NCI-H2107 (cell line): ENCODE data around the gene CAVIN3.
A peak's percentile ranks its signal among the peaks of the same experiment; 100 is the strongest.

ENCODE experiments used
- DNase-seq: peaks from one replicate; lab custom pipeline; 2025; lab: John Stamatoyannopoulos, UW

The CAVIN3 gene

GRCh38 chr11:6320411-6321155 lies at the start of gene CAVIN3:
Gene CAVIN3, minus strand, starts transcription at chr11:6320501. Its CDS starts 25 bp downstream, at chr11:6320476.
- no peak for DNase-seq

DNA sequence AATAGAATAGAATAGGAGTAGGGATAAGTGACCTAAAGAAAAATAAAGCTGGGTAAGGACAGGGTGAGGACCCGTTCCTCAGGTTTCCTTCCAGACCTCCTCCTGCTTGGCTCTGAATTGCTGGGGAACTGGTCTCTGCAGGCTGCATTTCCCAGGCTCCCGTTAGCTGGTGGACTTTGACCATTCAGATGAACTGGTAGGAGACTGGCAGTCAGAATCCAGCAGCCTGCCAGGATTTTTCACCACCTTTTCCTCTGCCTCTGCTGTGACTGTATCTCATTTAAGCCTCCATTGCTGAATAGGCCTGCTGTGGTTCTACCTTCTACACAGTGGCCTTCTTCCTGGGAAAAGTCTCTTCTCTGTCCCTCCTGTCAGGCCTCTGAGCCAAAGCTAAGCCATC lies 45.4 kb upstream of the CAVIN3 start:
- no peak for DNase-seq

GRCh38 chr11:6362873-6363678 lies 42.8 kb upstream of the CAVIN3 start:
- DNase-seq: peak; percentile 24

DNA sequence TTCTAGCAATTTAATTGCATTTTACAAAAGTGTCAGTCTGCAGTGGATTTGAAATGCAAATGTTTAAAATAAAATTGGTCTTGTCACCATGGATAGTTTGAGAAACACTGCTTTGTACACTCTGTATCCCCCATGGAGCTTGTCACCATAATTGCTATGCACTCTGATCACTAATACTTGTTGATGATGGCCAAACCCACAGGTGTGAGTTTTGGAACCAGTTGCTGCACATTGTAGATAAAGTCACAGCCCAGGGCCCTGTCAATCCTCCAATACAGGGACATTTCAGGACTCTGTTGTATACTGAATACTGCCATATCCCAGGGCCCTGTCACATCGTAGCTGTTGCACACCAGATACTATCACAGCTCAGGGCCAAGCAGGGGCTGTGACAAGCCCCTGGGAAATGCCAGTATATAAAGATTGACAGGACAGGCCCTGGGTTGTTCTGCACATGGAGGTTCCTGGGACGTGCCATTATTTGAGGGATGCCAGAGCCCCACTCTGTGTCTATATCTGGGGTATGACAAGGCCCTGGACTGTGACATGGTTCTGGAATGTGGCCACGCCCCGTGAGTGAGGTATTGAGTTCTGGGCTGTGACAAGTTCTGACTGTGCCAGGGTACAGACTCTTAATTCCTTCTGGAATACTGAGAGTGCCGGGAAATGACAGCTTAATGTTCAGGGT lies 42.0 kb upstream of the CAVIN3 start:
- DNase-seq: no peak

- no peak for DNase-seq
Observed at GRCh38 chr11:6360183-6360582, 39.9 kb upstream of the CAVIN3 start.

DNA sequence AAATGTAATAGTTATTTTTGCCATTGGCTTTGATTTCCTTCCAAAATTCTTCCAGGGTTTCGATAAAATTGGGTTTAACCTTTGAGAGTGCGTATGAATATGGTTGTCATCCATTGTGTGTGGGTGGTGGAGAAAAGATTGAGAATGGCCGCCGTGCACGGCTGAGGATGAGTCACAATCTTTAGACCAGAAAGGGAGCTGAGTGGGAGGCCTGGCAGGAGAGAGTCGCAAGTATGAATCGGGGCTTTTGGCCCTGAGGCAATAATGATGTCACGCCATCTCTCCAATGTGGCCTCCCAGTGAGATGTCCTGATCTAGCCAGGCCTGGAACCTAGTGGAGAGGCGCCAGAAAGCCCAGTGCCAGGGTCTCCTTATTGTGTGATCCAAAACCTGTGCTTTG lies 36.9 kb upstream of the CAVIN3 start:
- DNase-seq: no peak

DNA sequence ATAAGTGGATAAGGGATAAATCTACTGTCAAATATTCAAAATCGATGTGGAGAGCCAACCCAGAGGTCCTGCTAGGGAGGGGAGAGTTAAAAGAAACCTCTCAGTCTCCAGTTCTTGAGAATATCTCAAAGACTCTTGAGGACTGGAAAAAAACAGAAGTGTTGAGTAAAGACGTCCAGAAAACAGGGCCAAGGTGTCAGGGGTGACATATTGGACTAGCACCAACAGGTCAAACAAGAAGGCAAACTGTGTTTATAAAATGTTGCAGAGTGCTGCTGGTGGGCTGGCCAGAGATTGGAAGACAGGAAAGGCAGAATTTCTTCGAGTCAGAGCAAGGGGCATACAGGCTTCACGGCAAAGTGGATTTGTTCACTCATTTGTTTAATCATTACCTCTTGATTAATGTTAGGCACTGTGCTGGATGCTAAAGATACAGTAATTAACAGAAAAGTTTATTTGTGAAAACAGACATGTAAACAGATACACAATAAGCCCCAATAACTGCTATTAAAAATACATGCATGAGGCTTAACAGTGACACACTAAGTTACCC lies 36.3 kb upstream of the CAVIN3 start:
- no peak for DNase-seq

GRCh38 chr11:6354651-6355485 lies 34.6 kb upstream of the CAVIN3 start:
- no peak for DNase-seq

- peak; percentile 46 for DNase-seq
Observed at GRCh38 chr11:6353367-6353987, 33.2 kb upstream of the CAVIN3 start.

- DNase-seq: no peak
Observed at GRCh38 chr11:6351782-6352382, 31.6 kb upstream of the CAVIN3 start.

GRCh38 chr11:6350486-6350885 lies 30.2 kb upstream of the CAVIN3 start:
- no peak for DNase-seq

DNA sequence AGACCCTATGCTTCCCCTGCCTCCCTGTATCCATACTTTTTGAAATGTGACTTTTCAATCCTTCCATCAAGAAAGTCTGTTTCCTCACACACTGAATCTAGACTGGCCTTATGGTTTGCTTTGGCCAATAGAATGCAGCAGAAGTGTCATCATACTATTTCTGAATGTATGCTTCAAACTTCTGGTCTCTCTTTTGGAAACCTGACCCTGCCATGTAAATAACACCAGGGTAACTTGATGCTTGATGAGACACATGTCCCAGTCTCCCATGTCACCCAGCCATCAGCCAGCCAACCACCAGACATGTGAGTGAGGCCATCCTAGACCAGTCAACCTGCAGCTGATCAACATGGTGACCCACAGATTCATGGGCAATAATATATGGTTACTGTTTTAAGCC lies 29.7 kb upstream of the CAVIN3 start:
- no peak for DNase-seq

DNA sequence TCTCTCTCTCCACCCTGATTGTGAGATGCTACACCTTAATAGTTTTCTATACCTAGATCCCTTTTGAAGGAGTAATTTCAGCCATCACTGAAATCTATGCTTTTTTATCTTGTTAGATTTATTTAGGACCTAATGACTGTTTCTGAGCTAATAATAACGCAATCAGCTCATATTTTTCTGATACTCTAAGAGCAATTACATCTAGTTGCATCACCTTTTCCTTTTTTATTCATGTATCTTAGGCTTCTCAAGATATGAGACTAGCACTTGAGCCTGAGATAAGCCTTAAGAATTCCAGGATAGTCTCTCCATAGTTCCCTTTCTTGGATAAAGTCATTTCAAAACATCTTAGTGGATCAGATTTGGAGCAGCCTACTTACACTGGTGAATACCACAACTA lies 25.1 kb upstream of the CAVIN3 start:
- DNase-seq: no peak

GRCh38 chr11:6336293-6336692 lies 16.0 kb upstream of the CAVIN3 start:
- no peak for DNase-seq

GRCh38 chr11:6334806-6335205 lies 14.5 kb upstream of the CAVIN3 start:
- DNase-seq: no peak

- DNase-seq: no peak
Observed at GRCh38 chr11:6333095-6333494, 12.8 kb upstream of the CAVIN3 start.

DNA sequence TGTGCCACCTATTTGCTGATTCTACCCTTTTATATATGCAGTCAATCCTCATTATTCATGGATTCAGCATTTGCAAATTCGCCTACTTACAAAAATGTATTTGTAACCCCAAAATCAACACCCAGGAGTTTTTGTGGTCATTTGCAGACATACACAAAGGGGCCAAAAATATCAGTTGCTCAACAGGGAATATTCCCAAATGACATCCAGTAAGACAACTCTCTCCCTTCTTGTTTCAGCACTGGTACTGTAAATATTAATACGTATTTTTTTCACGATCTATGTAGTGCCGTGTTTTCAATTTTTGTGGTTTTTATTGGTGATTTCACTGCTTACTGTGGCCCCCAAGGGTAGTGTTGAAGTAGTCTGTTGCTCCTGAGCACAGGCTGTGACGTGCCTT lies 11.8 kb upstream of the CAVIN3 start:
- DNase-seq: no peak

DNA sequence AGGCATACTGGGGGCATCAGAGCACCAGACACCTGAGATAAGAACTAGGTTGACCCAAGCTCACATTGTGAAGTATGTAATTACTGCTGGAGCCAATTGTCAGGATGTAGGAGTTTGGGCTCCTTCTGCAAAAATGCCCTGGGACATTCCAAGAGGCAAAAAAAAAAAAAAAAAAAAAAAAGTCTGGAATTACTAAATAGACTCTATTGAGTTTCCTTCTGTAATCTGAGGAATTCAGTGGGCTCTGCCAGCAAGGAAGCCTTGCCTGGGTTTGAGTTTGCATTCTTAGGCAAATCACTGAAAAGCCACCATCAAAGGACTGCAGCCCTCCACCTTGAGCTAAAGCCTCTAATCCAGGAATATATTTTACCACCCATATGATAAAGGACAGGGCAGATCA lies 8.0 kb upstream of the CAVIN3 start:
- no peak for DNase-seq

- DNase-seq: no peak
Observed at GRCh38 chr11:6327806-6328205, 7.5 kb upstream of the CAVIN3 start.

DNA sequence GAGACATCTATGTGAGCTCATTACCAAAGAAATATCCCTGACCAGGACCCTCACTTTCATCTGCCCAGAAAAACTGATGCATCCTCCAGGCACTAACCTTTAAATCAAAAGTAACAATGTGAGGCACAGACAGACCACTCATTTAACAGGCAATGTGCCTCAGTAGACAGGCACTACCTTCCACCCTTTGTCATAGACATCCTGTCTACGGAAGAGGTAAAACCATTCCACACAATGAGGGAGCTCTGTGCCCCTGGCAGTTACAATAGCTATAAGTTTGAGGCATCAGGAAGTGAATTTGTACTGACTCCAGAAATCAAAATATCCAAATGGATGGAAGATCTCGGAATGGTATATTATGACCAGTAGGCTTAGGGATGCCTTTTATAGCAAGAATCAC lies 6.7 kb upstream of the CAVIN3 start:
- no peak for DNase-seq

GRCh38 chr11:6326303-6326702 lies 6.0 kb upstream of the CAVIN3 start:
- no peak for DNase-seq
